GM12872 (cell line): Measurements from ENCODE around the gene NRXN2.

ENCODE experiments used
- CTCF ChIP-seq: IDR thresholded peaks from 3 replicates; pipeline ENCODE4 v1.5.1; 2011; ENCODE audit warnings: low read depth, mild to moderate bottlenecking, low read length, moderate library complexity; ENCODE audit not compliant: insufficient read depth

The NRXN2 gene

GRCh38 chr11:64656862-64657261 lies 66.1 kb downstream of the NRXN2 start:
- no peak for TF ChIP-seq CTCF

- TF ChIP-seq CTCF = no peak
Observed at GRCh38 chr11:64655941-64656601, 66.9 kb downstream of the NRXN2 start.

GRCh38 chr11:64654958-64655541 lies 67.9 kb downstream of the NRXN2 start:
- TF ChIP-seq CTCF = no peak

- TF ChIP-seq CTCF = no peak
Observed at GRCh38 chr11:64654439-64654838, 68.6 kb downstream of the NRXN2 start.

GRCh38 chr11:64653388-64653973 lies 69.5 kb downstream of the NRXN2 start:
- TF ChIP-seq CTCF = no peak

- TF ChIP-seq CTCF = peak; percentile 99
Observed at GRCh38 chr11:64652586-64653387, 70.2 kb downstream of the NRXN2 start.

GRCh38 chr11:64650923-64651523 lies 72.0 kb downstream of the NRXN2 start:
- peak; percentile 79 for TF ChIP-seq CTCF
